OCI-LY1 (cell line): ENCODE measurements around the gene GMIP.

ENCODE experiments used
- H2AFZ ChIP-seq: fragments of 200-600 bp; sonication (generic), shearing (Covaris generic); 2 replicates; pipeline ENCODE4 v1.6.0; 2014; ENCODE audit warnings: antibody characterized with exemption, mild to moderate bottlenecking, low read length
- H3F3A ChIP-seq: fragments of 200-600 bp; sonication (generic), shearing (Covaris generic); 2 replicates; pipeline ENCODE4 v1.6.0; 2014; ENCODE audit warnings: mild to moderate bottlenecking, antibody characterized with exemption, low read length, moderate library complexity; ENCODE audit not compliant: insufficient read depth
- H3K27ac ChIP-seq: fragments of 200-600 bp; sonication (generic); 2 replicates; pipeline ENCODE4 v1.5.1; 2014; ENCODE audit warnings: low read length, mixed run types, mild to moderate bottlenecking, low read depth; ENCODE audit not compliant: poor library complexity, severe bottlenecking
- H3K27me3 ChIP-seq: fragments of 200-600 bp; sonication (generic); 2 replicates; pipeline ENCODE4 v1.6.0; 2014; ENCODE audit warnings: antibody characterized with exemption, mild to moderate bottlenecking, low read length, moderate library complexity; ENCODE audit not compliant: insufficient read depth
- H3K36me3 ChIP-seq: fragments of 200-600 bp; sonication (generic); 2 replicates; pipeline ENCODE4 v1.6.1; 2014; ENCODE audit warnings: mild to moderate bottlenecking, antibody characterized with exemption, low read length, moderate library complexity, mixed read lengths; ENCODE audit not compliant: insufficient read depth
- H3K4me1 ChIP-seq: fragments of 200-600 bp; sonication (generic); 2 replicates; pipeline ENCODE4 v1.5.1; 2014; ENCODE audit warnings: mild to moderate bottlenecking, low read length, moderate library complexity; ENCODE audit not compliant: insufficient read depth, severe bottlenecking
- H3K4me2 ChIP-seq: fragments of 200-600 bp; sonication (generic), shearing (Covaris generic); 2 replicates; pipeline ENCODE4 v1.6.1; 2014; ENCODE audit warnings: low read length
- H3K4me3 ChIP-seq: fragments of 200-600 bp; sonication (generic); 2 replicates; pipeline ENCODE4 v1.5.1; 2014; ENCODE audit warnings: low read length, low read depth, mild to moderate bottlenecking, mixed read lengths; ENCODE audit not compliant: poor library complexity, severe bottlenecking
- H3K79me2 ChIP-seq: fragments of 200-600 bp; shearing (Covaris generic); 2 replicates; pipeline ENCODE4 v1.6.1; 2016; ENCODE audit warnings: mixed run types, low read length, mixed read lengths; ENCODE audit not compliant: insufficient read depth
- H3K9ac ChIP-seq: fragments of 200-600 bp; sonication (generic), shearing (Covaris generic); 2 replicates; pipeline ENCODE4 v1.6.1; 2014; ENCODE audit warnings: mild to moderate bottlenecking, low read length, mixed read lengths
- H3K9me2 ChIP-seq: fragments of 200-600 bp; sonication (generic), shearing (Covaris generic); 2 replicates; pipeline ENCODE4 v1.6.1; 2014; ENCODE audit warnings: low read depth, mild to moderate bottlenecking, low read length, mixed read lengths
- H3K9me3 ChIP-seq: fragments of 200-600 bp; shearing (Covaris generic); 2 replicates; pipeline ENCODE4 v1.6.1; 2014; ENCODE audit warnings: low read length, mixed read lengths
- H4K20me1 ChIP-seq: fragments of 200-600 bp; sonication (generic), shearing (Covaris generic); 2 replicates; pipeline ENCODE4 v1.6.0; 2016; ENCODE audit warnings: mild to moderate bottlenecking, low read length; ENCODE audit not compliant: insufficient read depth
- CTCF ChIP-seq: fragments of 200-600 bp; sonication (generic), shearing (Covaris generic); IDR thresholded peaks from 2 replicates; pipeline ENCODE4 v1.5.1; 2017; ENCODE audit warnings: mild to moderate bottlenecking, antibody characterized with exemption, low read length, moderate library complexity, mixed read lengths
- EZH2 ChIP-seq: fragments of 200-600 bp; sonication (generic), shearing (Covaris generic); IDR thresholded peaks from 2 replicates; pipeline ENCODE4 v1.8.0; 2017; ENCODE audit warnings: borderline replicate concordance, mixed run types, mild to moderate bottlenecking, antibody characterized with exemption, low read length, moderate library complexity, mixed read lengths

Gene GMIP

GRCh38 chr19:19649580-19649995, 6.1 kb upstream of the GMIP start:
- H3K36me3 ChIP-seq = peaks cover 95% of the 10 kb centered on the region
- no peaks in the 10 kb centered on the region for H3K79me2 ChIP-seq
- no peaks in the 10 kb centered on the region for H3K27me3 ChIP-seq
- H4K20me1 ChIP-seq = no peaks in the 10 kb centered on the region
- no peak overlapping the region for H3K27ac ChIP-seq
- no peak overlapping the region for H3K9ac ChIP-seq
- H3K4me2 ChIP-seq = no peak overlapping the region
- H3K9me3 ChIP-seq = no peaks in the 10 kb centered on the region
- H3K9me2 ChIP-seq = no peaks in the 10 kb centered on the region
- TF ChIP-seq CTCF = no peak
- no peak for TF ChIP-seq EZH2
- no peaks in the 10 kb centered on the region for H3K4me1 ChIP-seq
- no peaks in the 10 kb centered on the region for H3F3A ChIP-seq
- no peak overlapping the region for H2AFZ ChIP-seq
- H3K4me3 ChIP-seq = no peak overlapping the region

- Histone ChIP-seq H3K4me1 (peaks cover 2% of the 10 kb centered on the region), H3K4me2 (no peak overlapping the region), H4K20me1 (no peaks in the 10 kb centered on the region), H3K79me2 (no peaks in the 10 kb centered on the region), H2AFZ (no peak overlapping the region), H3K27me3 (no peaks in the 10 kb centered on the region), H3K27ac (no peak overlapping the region), H3K9ac (no peak overlapping the region), H3K4me3 (no peak overlapping the region), H3K36me3 (peaks cover 95% of the 10 kb centered on the region), H3K9me2 (no peaks in the 10 kb centered on the region), H3K9me3 (no peaks in the 10 kb centered on the region), H3F3A (no peaks in the 10 kb centered on the region)
- TF ChIP-seq CTCF (no peak), EZH2 (no peak)
Observed at GRCh38 chr19:19649155-19649554, 5.7 kb upstream of the GMIP start.

- Histone ChIP-seq H3K36me3 (peaks cover 82% of the 10 kb centered on the region), H3K27me3 (no peaks in the 10 kb centered on the region), H4K20me1 (no peaks in the 10 kb centered on the region), H3K9me2 (no peaks in the 10 kb centered on the region), H2AFZ (no peak overlapping the region), H3K27ac (no peak overlapping the region), H3K79me2 (peaks cover 8% of the 10 kb centered on the region), H3K9me3 (no peaks in the 10 kb centered on the region), H3K4me1 (peaks cover 13% of the 10 kb centered on the region), H3K9ac (no peak overlapping the region), H3K4me2 (no peak overlapping the region), H3F3A (no peaks in the 10 kb centered on the region), H3K4me3 (no peak overlapping the region)
- TF ChIP-seq CTCF (no peak), EZH2 (no peak)
Observed at GRCh38 chr19:19647037-19647835, 3.8 kb upstream of the GMIP start.
